ENCODE data around the gene AK3.

DNA sequence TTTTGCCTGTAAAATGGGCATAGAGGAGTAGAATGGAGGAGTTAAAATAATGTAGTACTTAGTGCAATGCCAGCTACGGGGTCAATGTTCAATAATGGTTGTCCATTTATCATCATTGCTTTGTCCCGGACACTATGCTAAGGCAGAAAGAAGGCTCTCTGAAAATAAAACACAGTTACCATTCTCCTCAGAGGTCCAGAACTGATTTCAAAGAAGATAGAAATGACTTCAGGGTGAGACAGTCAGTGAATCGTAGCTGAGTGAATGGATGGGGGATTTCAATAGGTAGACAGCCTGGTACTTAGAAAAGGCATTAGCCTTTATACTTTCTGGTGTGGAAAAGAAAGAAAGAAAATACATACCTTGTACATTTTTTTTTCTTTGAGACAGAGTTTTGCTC, 1.2 kb upstream of the AK3 start:
- TF ChIP-seq, protein P1, sequence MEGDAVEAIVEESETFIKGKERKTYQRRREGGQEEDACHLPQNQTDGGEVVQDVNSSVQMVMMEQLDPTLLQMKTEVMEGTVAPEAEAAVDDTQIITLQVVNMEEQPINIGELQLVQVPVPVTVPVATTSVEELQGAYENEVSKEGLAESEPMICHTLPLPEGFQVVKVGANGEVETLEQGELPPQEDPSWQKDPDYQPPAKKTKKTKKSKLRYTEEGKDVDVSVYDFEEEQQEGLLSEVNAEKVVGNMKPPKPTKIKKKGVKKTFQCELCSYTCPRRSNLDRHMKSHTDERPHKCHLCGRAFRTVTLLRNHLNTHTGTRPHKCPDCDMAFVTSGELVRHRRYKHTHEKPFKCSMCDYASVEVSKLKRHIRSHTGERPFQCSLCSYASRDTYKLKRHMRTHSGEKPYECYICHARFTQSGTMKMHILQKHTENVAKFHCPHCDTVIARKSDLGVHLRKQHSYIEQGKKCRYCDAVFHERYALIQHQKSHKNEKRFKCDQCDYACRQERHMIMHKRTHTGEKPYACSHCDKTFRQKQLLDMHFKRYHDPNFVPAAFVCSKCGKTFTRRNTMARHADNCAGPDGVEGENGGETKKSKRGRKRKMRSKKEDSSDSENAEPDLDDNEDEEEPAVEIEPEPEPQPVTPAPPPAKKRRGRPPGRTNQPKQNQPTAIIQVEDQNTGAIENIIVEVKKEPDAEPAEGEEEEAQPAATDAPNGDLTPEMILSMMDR (conservative IDR thresholded peaks at IDR 0.05 in 1 of 2, IDR thresholded peaks at IDR 0.05 in 1 of 2; ENCODE audit: low read depth in 1 of 2, low read length in 2 of 2): no peak
- no peak for TF ChIP-seq EZH2 (IDR thresholded peaks at IDR 0.05; ENCODE audit: low read length, missing control alignments)
